H1 (cell line): ENCODE measurements around the gene SP7. TPM values are rescaled to one million over a fixed set of nuclear protein-coding genes. Genes with fewer than 3 reads are reported as not detected.

Experiments used
- CTCF ChIA-PET: fragments of 300-600 bp; sonication (Branson Sonifier 250); formaldehyde crosslinking; loops from one replicate; lab custom pipeline; 2021; ENCODE audit not compliant: partially characterized antibody; lab: Charles Lee
- POLR2A ChIA-PET: fragments of 300-600 bp; sonication (Branson Sonifier 250); formaldehyde crosslinking; loops from one replicate; lab custom pipeline; 2021; ENCODE audit warnings: inconsistent platforms; ENCODE audit not compliant: partially characterized antibody; lab: Charles Lee
- DNase-seq, 2 experiments: peaks; one replicate each; pipeline versions ENCODE4 v3.0.0 to v3.0.0-alpha.2; 2010 to 2022; ENCODE audit warnings: low spot score in 2 of 2, low read depth in 1 of 2, mixed read lengths in 1 of 2
- FAIRE-seq: peaks from 2 replicates; lab custom pipeline; 2011; peaks lifted over from hg19 to GRCh38; lab: Jason Lieb, UNC
- H2AFZ ChIP-seq: 2 replicates; pipeline ENCODE4 v1.8.1; 2012; ENCODE audit warnings: low read length, inconsistent platforms
- H2AK5ac ChIP-seq: 2 replicates; pipeline ENCODE4 v1.6.1; 2013; ENCODE audit warnings: low read depth, low read length
- H2BK120ac ChIP-seq: replicated peaks from 2 replicates; pipeline ENCODE3; 2013; ENCODE audit warnings: low read depth, low read length, inconsistent platforms
- H2BK12ac ChIP-seq: 2 replicates; pipeline ENCODE4 v1.6.1; 2013; ENCODE audit warnings: low read depth, low read length
- H2BK15ac ChIP-seq: 2 replicates; pipeline ENCODE4 v1.6.1; 2013; ENCODE audit warnings: low read length
- H2BK20ac ChIP-seq: 2 replicates; pipeline ENCODE4 v1.6.1; 2013; ENCODE audit warnings: low read length
- H2BK5ac ChIP-seq: 2 replicates; pipeline ENCODE4 v1.6.1; 2013; ENCODE audit warnings: low read depth, low read length
- H3K14ac ChIP-seq: 2 replicates; pipeline ENCODE4 v1.6.1; 2013; ENCODE audit warnings: inconsistent platforms; ENCODE audit not compliant: insufficient read length
- H3K18ac ChIP-seq: 2 replicates; pipeline ENCODE4 v1.6.1; 2013; ENCODE audit warnings: low read length; ENCODE audit errors: extremely low read depth
- H3K23ac ChIP-seq: 2 replicates; pipeline ENCODE4 v1.6.1; 2013; ENCODE audit warnings: inconsistent platforms; ENCODE audit not compliant: insufficient read length
- H3K23me2 ChIP-seq: 2 replicates; pipeline ENCODE4 v1.6.1; 2013; ENCODE audit warnings: low read depth, low read length
- H3K27ac ChIP-seq: 2 replicates; pipeline ENCODE4 v1.6.1; 2011; ENCODE audit warnings: low read depth, low read length, inconsistent platforms
- H3K27me3 ChIP-seq, 4 experiments: replicated peaks in 1 of 4; 1 replicate in 1 of 4; 2 replicates in 3 of 4; pipeline versions ENCODE4 v1.6.1 to v1.8.1; 2011 to 2013; ENCODE audit warnings: low read length in 3 of 4, mild to moderate bottlenecking in 3 of 4, inconsistent platforms in 2 of 4, mixed read lengths in 2 of 4, moderate library complexity in 1 of 4; ENCODE audit not compliant: control insufficient read depth in 3 of 4, insufficient read depth in 3 of 4; ENCODE audit errors: extremely low read depth in 1 of 4
- H3K36me3 ChIP-seq, 4 experiments: 2 replicates each; pipeline versions ENCODE4 v1.6.1 to v1.8.1; 2011 to 2013; ENCODE audit warnings: mild to moderate bottlenecking in 4 of 4, low read length in 3 of 4, moderate library complexity in 2 of 4, control low read depth in 1 of 4, inconsistent platforms in 1 of 4; ENCODE audit not compliant: insufficient read depth in 4 of 4, control insufficient read depth in 2 of 4
- H3K4ac ChIP-seq: replicated peaks from 2 replicates; pipeline ENCODE3; 2013; ENCODE audit warnings: low read length, low read depth, mixed read lengths, inconsistent platforms; ENCODE audit not compliant: insufficient read length
- H3K4me1 ChIP-seq, 4 experiments: replicated peaks in 1 of 4; 1 replicate in 1 of 4; 2 replicates in 3 of 4; pipeline versions ENCODE4 v1.6.1 to v1.8.1; 2011 to 2013; ENCODE audit warnings: low read length in 3 of 4, inconsistent platforms in 2 of 4, mixed read lengths in 1 of 4; ENCODE audit not compliant: insufficient read depth in 4 of 4, control insufficient read depth in 3 of 4
- H3K4me2 ChIP-seq, 2 experiments: 2 replicates each; pipeline versions ENCODE4 v1.6.1 to v1.8.1; 2011 to 2013; ENCODE audit warnings: low read depth in 2 of 2, low read length in 2 of 2, control low read depth in 1 of 2, inconsistent platforms in 1 of 2, mild to moderate bottlenecking in 1 of 2; ENCODE audit not compliant: insufficient read depth in 1 of 2
- H3K4me3 ChIP-seq, 4 experiments: fragments of 200-600, 300-600 bp in 1 of 4; sonication (generic), shearing (Covaris generic), sonication (Bioruptor Twin) in 1 of 4; 2 replicates each; pipeline versions ENCODE4 v1.5.1 to v1.8.1; 2011 to 2016; ENCODE audit warnings: low read length in 4 of 4, low read depth in 3 of 4, control low read depth in 2 of 4, inconsistent platforms in 2 of 4, mild to moderate bottlenecking in 2 of 4, mixed read lengths in 1 of 4, moderate library complexity in 1 of 4; ENCODE audit not compliant: insufficient read depth in 2 of 4; ENCODE audit errors: extremely low read depth in 1 of 4
- H3K56ac ChIP-seq: replicated peaks from 2 replicates; pipeline ENCODE3; 2013; ENCODE audit warnings: low read depth, mild to moderate bottlenecking, mixed read lengths, low read length, inconsistent platforms; ENCODE audit not compliant: insufficient read length
- H3K79me1 ChIP-seq: 2 replicates; pipeline ENCODE4 v1.6.1; 2013; ENCODE audit warnings: low read depth, low read length, control low read depth
- H3K79me2 ChIP-seq, 2 experiments: 2 replicates each; pipeline versions ENCODE4 v1.6.1 to v1.8.1; 2012 to 2013; ENCODE audit warnings: low read length in 2 of 2, mild to moderate bottlenecking in 2 of 2, inconsistent platforms in 1 of 2; ENCODE audit not compliant: insufficient read depth in 2 of 2, control insufficient read depth in 1 of 2
- H3K9ac ChIP-seq, 4 experiments: replicated peaks in 1 of 4; 1 replicate in 1 of 4; 2 replicates in 3 of 4; pipeline versions ENCODE4 v1.6.1 to v1.8.1; 2011 to 2013; ENCODE audit warnings: low read depth in 3 of 4, low read length in 3 of 4, control low read depth in 2 of 4, mild to moderate bottlenecking in 2 of 4, moderate library complexity in 2 of 4, inconsistent platforms in 1 of 4; ENCODE audit errors: extremely low read depth in 1 of 4
- H3K9me3 ChIP-seq, 2 experiments: 2 replicates each; pipeline versions ENCODE4 v1.6.1 to v1.8.1; 2012 to 2013; ENCODE audit warnings: mild to moderate bottlenecking in 2 of 2, moderate library complexity in 2 of 2, control low read depth in 1 of 2, inconsistent platforms in 1 of 2, low read depth in 1 of 2, low read length in 1 of 2, mixed read lengths in 1 of 2; ENCODE audit not compliant: insufficient read depth in 2 of 2
- H4K20me1 ChIP-seq, 2 experiments: replicated peaks in 1 of 2; 2 replicates each; pipeline versions ENCODE3 to v1.8.1; 2011 to 2013; ENCODE audit warnings: inconsistent platforms in 2 of 2, low read length in 2 of 2, mild to moderate bottlenecking in 1 of 2; ENCODE audit not compliant: insufficient read depth in 2 of 2, control insufficient read depth in 1 of 2
- H4K5ac ChIP-seq: 2 replicates; pipeline ENCODE4 v1.6.1; 2013; ENCODE audit warnings: low read length, low read depth, mixed read lengths, inconsistent platforms; ENCODE audit not compliant: insufficient read length
- H4K8ac ChIP-seq: 2 replicates; pipeline ENCODE4 v1.8.0; 2013; ENCODE audit warnings: mild to moderate bottlenecking, moderate library complexity, low read length, inconsistent platforms; ENCODE audit not compliant: insufficient read depth; ENCODE audit errors: extremely low read depth
- H4K91ac ChIP-seq: replicated peaks from 2 replicates; pipeline ENCODE3; 2013; ENCODE audit warnings: low read length, mixed read lengths, inconsistent platforms; ENCODE audit not compliant: insufficient read length
- BRCA1 ChIP-seq: IDR thresholded peaks from 2 replicates; pipeline ENCODE4 v1.6.1; 2012; ENCODE audit warnings: low read depth, low read length, improper control_type of control experiment
- CEBPB ChIP-seq: IDR thresholded peaks from 2 replicates; pipeline ENCODE4 v1.6.1; 2012; ENCODE audit warnings: low read depth, low read length
- FOSL1 ChIP-seq: IDR thresholded peaks from 2 replicates; pipeline ENCODE4 v1.6.1; 2011; ENCODE audit warnings: mild to moderate bottlenecking, low read depth, low read length, moderate library complexity; ENCODE audit not compliant: insufficient read depth
- MAFK ChIP-seq: IDR thresholded peaks from 2 replicates; pipeline ENCODE4 v1.6.1; 2012; ENCODE audit warnings: low read depth, mild to moderate bottlenecking, improper control_type of control experiment, low read length
- SIRT6 ChIP-seq: IDR thresholded peaks from one replicate; pipeline ENCODE4 v1.7.1; 2012; ENCODE audit warnings: low read length, inconsistent platforms
- TEAD4 ChIP-seq: IDR thresholded peaks from 2 replicates; pipeline ENCODE4 v1.6.1; 2012; ENCODE audit warnings: low read depth, low read length, inconsistent platforms, mixed read lengths
- WGBS, 2 experiments: shearing (Covaris generic) in 1 of 2; methylation state at CpG; one replicate each; pipeline versions ENCODE4 v1.1.6 to v1.1.7; 2013 to 2015; ENCODE audit warnings: low lambda C conversion rate in 2 of 2, mixed read lengths in 2 of 2, inconsistent platforms in 1 of 2, low coverage in 1 of 2, missing lambda C conversion rate in 1 of 2; ENCODE audit not compliant: insufficient replicate concordance in 2 of 2, insufficient coverage in 1 of 2, insufficient read length in 1 of 2; ENCODE audit errors: extremely low coverage in 1 of 2, missing lambda C conversion rate in 1 of 2; 5-methylcytosine and 5-hydroxymethylcytosine counted together
- polyA plus RNA-seq, 7 experiments: library from polyadenylated mRNA; depleted of rRNA in 3 of 7; stranded (reverse) in 5 of 7; unstranded in 2 of 7; fragments of >200 nt in 5 of 7; fragments of 200-250 nt in 2 of 7; gene quantifications; 1 replicate in 5 of 7; 2 replicates in 1 of 7; 4 replicates in 1 of 7; pipeline versions ENCODE4 v1.2.1 to v1.2.3, GENCODE V29; 2011 to 2013; ENCODE audit warnings: missing spikeins in 2 of 7, mixed read lengths in 2 of 7
- total RNA-seq: library from RNA; stranded (reverse); fragmentation: NEBNext Ultra II Directional; extraction: Animal tissue kit (Norgen Biotek cat#: 25700); gene quantifications from 2 replicates; pipeline ENCODE4 v1.2.1, GENCODE V29; 2021
- TF ChIP-seq, protein P1 (sequence below): IDR thresholded peaks from 2 replicates; pipeline ENCODE4 v1.6.1; 2012; ENCODE audit warnings: low read length, inconsistent platforms

Gene SP7
- total and polyA plus RNA-seq, 2 of the 8 experiments (the other 6 are each of a cell fraction or from before 2014, with no cell fraction given) = 0.12 to 0.13 TPM

DNA sequence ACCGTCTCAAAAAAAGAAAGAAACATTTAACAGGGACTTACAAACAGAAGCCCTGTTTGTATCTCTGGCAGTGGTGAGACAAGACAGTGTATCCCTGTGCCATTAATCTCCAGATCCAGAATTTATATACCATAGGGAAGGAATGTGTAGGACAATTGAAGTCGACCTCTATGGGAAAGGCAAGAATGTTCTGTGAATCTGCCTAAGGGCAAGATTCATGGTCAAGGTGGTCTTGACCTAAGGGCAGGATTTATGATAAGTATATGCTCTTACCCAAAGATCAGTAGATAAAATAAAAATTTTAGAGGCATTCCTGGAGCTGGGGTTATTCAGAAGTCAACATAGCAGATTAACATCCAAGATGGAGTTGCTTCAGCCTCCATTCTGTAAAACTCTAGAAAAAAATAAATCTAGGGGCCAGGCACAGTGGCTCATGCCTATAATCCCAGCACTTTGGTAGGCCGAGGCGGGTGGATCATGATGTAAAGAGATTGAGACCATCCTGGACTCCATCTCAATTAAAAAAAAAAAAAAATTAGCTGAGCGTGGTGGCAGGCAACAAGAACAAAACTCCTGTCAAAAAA is 22.8 kb upstream of the SP7 start:
- no peak overlapping the region for H3K18ac ChIP-seq
- no peaks in the 10 kb centered on the region for H4K20me1 ChIP-seq
- H3K9ac ChIP-seq = no peak overlapping the region
- H3K4me1 ChIP-seq = no peaks in the 10 kb centered on the region
- no peak overlapping the region for H3K56ac ChIP-seq
- H2BK12ac ChIP-seq = no peak overlapping the region
- DNase-seq (no peak), FAIRE-seq (no peak)
- H2AK5ac ChIP-seq = no peak overlapping the region
- WGBS, 2 experiments = 98% methylated on average over 5 of the region's 5 CpGs; no CpG with 5 or more reads in 1 of the 2 experiments
- no peak overlapping the region for H3K23ac ChIP-seq
- TF ChIP-seq FOSL1 = no peak
- TF ChIP-seq, protein P1, sequence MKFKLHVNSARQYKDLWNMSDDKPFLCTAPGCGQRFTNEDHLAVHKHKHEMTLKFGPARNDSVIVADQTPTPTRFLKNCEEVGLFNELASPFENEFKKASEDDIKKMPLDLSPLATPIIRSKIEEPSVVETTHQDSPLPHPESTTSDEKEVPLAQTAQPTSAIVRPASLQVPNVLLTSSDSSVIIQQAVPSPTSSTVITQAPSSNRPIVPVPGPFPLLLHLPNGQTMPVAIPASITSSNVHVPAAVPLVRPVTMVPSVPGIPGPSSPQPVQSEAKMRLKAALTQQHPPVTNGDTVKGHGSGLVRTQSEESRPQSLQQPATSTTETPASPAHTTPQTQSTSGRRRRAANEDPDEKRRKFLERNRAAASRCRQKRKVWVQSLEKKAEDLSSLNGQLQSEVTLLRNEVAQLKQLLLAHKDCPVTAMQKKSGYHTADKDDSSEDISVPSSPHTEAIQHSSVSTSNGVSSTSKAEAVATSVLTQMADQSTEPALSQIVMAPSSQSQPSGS = no peak
- TF ChIP-seq MAFK = no peak
- no peak for TF ChIP-seq SIRT6
- TF ChIP-seq CEBPB = no peak
- no peak for TF ChIP-seq BRCA1
- no peak for TF ChIP-seq TEAD4
- no peak overlapping the region for H3K4me3 ChIP-seq
- no peaks in the 10 kb centered on the region for H3K9me3 ChIP-seq
- no peaks in the 10 kb centered on the region for H3K79me2 ChIP-seq
- H4K5ac ChIP-seq = no peak overlapping the region
- CTCF ChIA-PET = interaction anchor here (0.7 to 21.3 kb wide), 5 partner anchors 10 to 133 kb away, joined by 3 to 381 read pairs (median 3); partner anchors contain the start of genes AAAS, SP1 and SP7
- no peak overlapping the region for H4K91ac ChIP-seq
- H4K8ac ChIP-seq = no peak overlapping the region
- H3K79me1 ChIP-seq = no peaks in the 10 kb centered on the region
- H2AFZ ChIP-seq = no peak overlapping the region
- POLR2A ChIA-PET = interaction anchor here (0.7 to 1.1 kb wide), 3 partner anchors 11 to 20 kb away, joined by 3 read pairs; no protein-coding TSS in a partner anchor
- no peak overlapping the region for H3K27ac ChIP-seq
- no peak overlapping the region for H3K4ac ChIP-seq
- no peak overlapping the region for H2BK120ac ChIP-seq
- H3K36me3 ChIP-seq = no peaks in the 10 kb centered on the region
- H2BK15ac ChIP-seq = no peak overlapping the region
- H3K4me2 ChIP-seq = no peak overlapping the region
- H3K23me2 ChIP-seq = no peaks in the 10 kb centered on the region
- no peaks in the 10 kb centered on the region for H3K27me3 ChIP-seq
- H2BK20ac ChIP-seq = no peak overlapping the region
- no peak overlapping the region for H2BK5ac ChIP-seq
- H3K14ac ChIP-seq = no peak overlapping the region
